ENCODE results near the gene RALY. TPM values are rescaled to one million over a fixed set of nuclear protein-coding genes. Genes with fewer than 3 reads are reported as not detected.

Gene RALY
- total RNA-seq, 2 donors from 2014 or later, result 104 to 166 TPM

GRCh38 chr20:34069341-34070078 is 75.8 kb downstream of the RALY start:
- no peaks in the 10 kb centered on the region for H3K9me3 ChIP-seq
- peak; percentile 86 for TF ChIP-seq CTCF (IDR thresholded peaks at IDR 0.05)
- H3K27ac ChIP-seq, result peak overlapping the region in 1 of 2 donors; percentile 1
- H3K27me3 ChIP-seq (replicated peaks; ENCODE audit: insufficient read depth), result no peaks in the 10 kb centered on the region
- H3K36me3 ChIP-seq, result peaks cover 4% of the 10 kb centered on the region
- no peak overlapping the region for H3K4me3 ChIP-seq
- DNase-seq (ENCODE audit: low spot score) (peak; percentile 31), ATAC-seq (ENCODE audit: insufficient number of reproducible peaks, low FRiP score, low read depth) (no peak)
- H3K4me1 ChIP-seq (ENCODE audit: control insufficient read depth in 1 of 2, low read depth in 2 of 2), result peaks cover 11 to 35% of the 10 kb centered on the region in 2 donors

GRCh38 chr20:34070079-34070439 is 76.3 kb downstream of the RALY start:
- H3K27ac ChIP-seq, result no peak overlapping the region
- no peak for TF ChIP-seq CTCF (IDR thresholded peaks at IDR 0.05)
- H3K27me3 ChIP-seq (replicated peaks; ENCODE audit: insufficient read depth), result no peaks in the 10 kb centered on the region
- H3K36me3 ChIP-seq, result peaks cover 4% of the 10 kb centered on the region
- no peak overlapping the region for H3K4me3 ChIP-seq
- DNase-seq (ENCODE audit: low spot score) (no peak), ATAC-seq (ENCODE audit: insufficient number of reproducible peaks, low FRiP score, low read depth) (no peak)
- H3K9me3 ChIP-seq, result no peaks in the 10 kb centered on the region
- peaks cover 11 to 31% of the 10 kb centered on the region in 2 donors for H3K4me1 ChIP-seq (ENCODE audit: control insufficient read depth in 1 of 2, low read depth in 2 of 2)

GRCh38 chr20:34070859-34071258 is 77.1 kb downstream of the RALY start:
- no peak overlapping the region for H3K27ac ChIP-seq

GRCh38 chr20:34072076-34072475 is 78.4 kb downstream of the RALY start:
- TF ChIP-seq CTCF (IDR thresholded peaks at IDR 0.05), result no peak
- Histone ChIP-seq H3K27ac (no peak overlapping the region), H3K9me3 (no peaks in the 10 kb centered on the region), H3K4me1 (ENCODE audit: control insufficient read depth in 1 of 2, low read depth in 2 of 2) (peaks cover 7 to 12% of the 10 kb centered on the region in 2 donors), H3K4me3 (no peak overlapping the region), H3K27me3 (replicated peaks; ENCODE audit: insufficient read depth) (no peaks in the 10 kb centered on the region), H3K36me3 (peaks cover 7% of the 10 kb centered on the region)
- ATAC-seq (ENCODE audit: insufficient number of reproducible peaks, low FRiP score, low read depth) (no peak), DNase-seq (ENCODE audit: low spot score) (no peak)

More at GRCh38 chr20:34070859-34071258, 77.1 kb downstream of the RALY start:
- TF ChIP-seq CTCF (IDR thresholded peaks at IDR 0.05), result no peak
- Histone ChIP-seq H3K9me3 (no peaks in the 10 kb centered on the region), H3K27me3 (replicated peaks; ENCODE audit: insufficient read depth) (no peaks in the 10 kb centered on the region), H3K4me3 (no peak overlapping the region), H3K36me3 (peaks cover 4% of the 10 kb centered on the region), H3K4me1 (ENCODE audit: control insufficient read depth in 1 of 2, low read depth in 2 of 2) (peaks cover 7 to 23% of the 10 kb centered on the region in 2 donors)
- ATAC-seq (ENCODE audit: insufficient number of reproducible peaks, low FRiP score, low read depth), result no peak
- DNase-seq (ENCODE audit: low spot score), result no peak

- no peak for TF ChIP-seq CTCF (IDR thresholded peaks at IDR 0.05)
- no peak for ATAC-seq (ENCODE audit: insufficient number of reproducible peaks, low FRiP score, low read depth)
- Histone ChIP-seq H3K9me3 (no peaks in the 10 kb centered on the region), H3K4me1 (ENCODE audit: control insufficient read depth in 1 of 2, low read depth in 2 of 2) (peaks cover 7 to 12% of the 10 kb centered on the region in 2 donors), H3K27me3 (replicated peaks; ENCODE audit: insufficient read depth) (no peaks in the 10 kb centered on the region), H3K36me3 (peaks cover 7% of the 10 kb centered on the region), H3K4me3 (no peak overlapping the region), H3K27ac (no peak overlapping the region)
- no peak for DNase-seq (ENCODE audit: low spot score)
Observed at GRCh38 chr20:34072778-34073177, 79.1 kb downstream of the RALY start.
